ENCODE data around the gene FAM151A.

The FAM151A gene

GRCh38 chr1:54571326-54571725 is 52.0 kb downstream of the FAM151A start:
- DNase-seq (ENCODE audit: low read depth): no peak
- no peak for TF ChIP-seq CTCF (IDR thresholded peaks at IDR 0.05; ENCODE audit: low read depth, low read length, missing control alignments)
- no peak overlapping the region for H3K4me3 ChIP-seq (ENCODE audit: low read depth, low read length)

- no peak for DNase-seq (ENCODE audit: low read depth)
- TF ChIP-seq CTCF (IDR thresholded peaks at IDR 0.05; ENCODE audit: low read depth, low read length, missing control alignments): no peak
- H3K4me3 ChIP-seq (ENCODE audit: low read depth, low read length): no peak overlapping the region
Measured at GRCh38 chr1:54570161-54570560, 53.2 kb downstream of the FAM151A start.

GRCh38 chr1:54569339-54569738 is 54.0 kb downstream of the FAM151A start:
- DNase-seq (ENCODE audit: low read depth): no peak
- no peak overlapping the region for H3K4me3 ChIP-seq (ENCODE audit: low read depth, low read length)
- no peak for TF ChIP-seq CTCF (IDR thresholded peaks at IDR 0.05; ENCODE audit: low read depth, low read length, missing control alignments)

GRCh38 chr1:54567961-54568360 is 55.4 kb downstream of the FAM151A start:
- H3K4me3 ChIP-seq (ENCODE audit: low read depth, low read length): no peak overlapping the region
- TF ChIP-seq CTCF (IDR thresholded peaks at IDR 0.05; ENCODE audit: low read depth, low read length, missing control alignments): no peak
- no peak for DNase-seq (ENCODE audit: low read depth)

- DNase-seq (ENCODE audit: low read depth): no peak
- TF ChIP-seq CTCF (IDR thresholded peaks at IDR 0.05; ENCODE audit: low read depth, low read length, missing control alignments): no peak
- no peak overlapping the region for H3K4me3 ChIP-seq (ENCODE audit: low read depth, low read length)
Measured at GRCh38 chr1:54566438-54567141, 56.7 kb downstream of the FAM151A start.

GRCh38 chr1:54565113-54565501 is 58.2 kb downstream of the FAM151A start:
- DNase-seq (ENCODE audit: low read depth): no peak
- no peak for TF ChIP-seq CTCF (IDR thresholded peaks at IDR 0.05; ENCODE audit: low read depth, low read length, missing control alignments)
- H3K4me3 ChIP-seq (ENCODE audit: low read depth, low read length): no peak overlapping the region
